ENCODE results near the gene KYAT1.

Gene KYAT1

GRCh38 chr9:128818099-128818838 is 63.5 kb downstream of the KYAT1 start, which contains the start of gene ENDOG:
TSS of gene ENDOG (plus strand) at chr9:128818500. CDS start at chr9:128818685, 185 bp downstream.
- TF ChIP-seq CTCF (IDR thresholded peaks at IDR 0.05; ENCODE audit: extremely low read depth, insufficient read depth, missing control alignments) = peak; percentile 97
- in situ Hi-C loops (cut with MboI; ENCODE audit: low pct_unique_long_range_greater_than_20kb, low sequenced_read_pairs, unreplicated experiment) = no loop called here
- DNase-seq (ENCODE audit: low spot score) = peak; percentile 99

- no peak for TF ChIP-seq CTCF (IDR thresholded peaks at IDR 0.05; ENCODE audit: extremely low read depth, insufficient read depth, missing control alignments)
- DNase-seq (ENCODE audit: low spot score) = no peak
- in situ Hi-C loops (cut with MboI; ENCODE audit: low pct_unique_long_range_greater_than_20kb, low sequenced_read_pairs, unreplicated experiment) = no loop called here
Measured at GRCh38 chr9:128810873-128811272, 70.9 kb downstream of the KYAT1 start.

- TF ChIP-seq CTCF (IDR thresholded peaks at IDR 0.05; ENCODE audit: extremely low read depth, insufficient read depth, missing control alignments) = no peak
- in situ Hi-C loops (cut with MboI; ENCODE audit: low pct_unique_long_range_greater_than_20kb, low sequenced_read_pairs, unreplicated experiment) = no loop called here
- DNase-seq (ENCODE audit: low spot score) = no peak
Measured at GRCh38 chr9:128809831-128810230, 71.9 kb downstream of the KYAT1 start.

- DNase-seq (ENCODE audit: low spot score) = no peak
- in situ Hi-C loops (cut with MboI; ENCODE audit: low pct_unique_long_range_greater_than_20kb, low sequenced_read_pairs, unreplicated experiment) = no loop called here
- TF ChIP-seq CTCF (IDR thresholded peaks at IDR 0.05; ENCODE audit: extremely low read depth, insufficient read depth, missing control alignments) = no peak
Measured at GRCh38 chr9:128809036-128809599, 72.6 kb downstream of the KYAT1 start.

GRCh38 chr9:128808543-128808942 is 73.2 kb downstream of the KYAT1 start:
- in situ Hi-C loops (cut with MboI; ENCODE audit: low pct_unique_long_range_greater_than_20kb, low sequenced_read_pairs, unreplicated experiment) = no loop called here
- DNase-seq (ENCODE audit: low spot score) = no peak
- no peak for TF ChIP-seq CTCF (IDR thresholded peaks at IDR 0.05; ENCODE audit: extremely low read depth, insufficient read depth, missing control alignments)

GRCh38 chr9:128807827-128808226 is 73.9 kb downstream of the KYAT1 start:
- in situ Hi-C loops (cut with MboI; ENCODE audit: low pct_unique_long_range_greater_than_20kb, low sequenced_read_pairs, unreplicated experiment) = no loop called here
- no peak for TF ChIP-seq CTCF (IDR thresholded peaks at IDR 0.05; ENCODE audit: extremely low read depth, insufficient read depth, missing control alignments)
- DNase-seq (ENCODE audit: low spot score) = no peak
